GM12878 (cell line): ENCODE measurements around the gene LITAF. TPM values are rescaled to one million over a fixed set of nuclear protein-coding genes. Genes with fewer than 3 reads are reported as not detected.

ENCODE experiments used
- ATAC-seq: fragments of 200-7000 bp; cut with Tn5 transposase; 3 replicates; pipeline ENCODE4 v1.9.1; 2020; ENCODE audit warnings: mild to moderate bottlenecking, moderate library complexity
- BruUV-seq: library from RNA; stranded (reverse); fragments of 400-500 nt; replicated peaks from 2 replicates; lab custom pipeline; 2021; lab: Mats Ljungman, UMichigan
- CTCF ChIA-PET: fragments of 300-600 bp; sonication (Branson Sonifier 250); formaldehyde crosslinking; extraction: SDS; loops from one replicate; lab custom pipeline; 2021; ENCODE audit warnings: inconsistent platforms; lab: Yijun Ruan, JAX
- POLR2A ChIA-PET: fragments of 350-600 bp; formaldehyde crosslinking; extraction: SDS; loops from one replicate; lab custom pipeline; 2021; ENCODE audit warnings: inconsistent platforms; lab: Charles Lee
- RAD21 ChIA-PET: fragments of 300-600 bp; sonication (Branson Sonifier 250); formaldehyde crosslinking; loops from one replicate; lab custom pipeline; 2023; ENCODE audit warnings: antibody characterized with exemption; ENCODE audit not compliant: unreplicated experiment; lab: Charles Lee
- SMC1A ChIA-PET: fragments of 300-600 bp; sonication (Branson Sonifier 250); formaldehyde crosslinking; loops from one replicate; lab custom pipeline; 2023; ENCODE audit not compliant: unreplicated experiment, uncharacterized antibody; lab: Charles Lee
- DNase-seq: peaks from one replicate; pipeline ENCODE4 v3.0.0-alpha.2; 2011; ENCODE audit warnings: low read depth, low spot score
- FAIRE-seq: peaks from 3 replicates; lab custom pipeline; 2011; peaks lifted over from hg19 to GRCh38; lab: Jason Lieb, UNC
- H2AFZ ChIP-seq: 2 replicates; pipeline ENCODE4 v1.6.0; 2011; ENCODE audit warnings: low read depth, low read length, control low read depth; ENCODE audit not compliant: control insufficient read depth
- H3K27ac ChIP-seq: 2 replicates; pipeline ENCODE4 v1.5.1; 2011; ENCODE audit warnings: control low read depth; ENCODE audit not compliant: control insufficient read depth, insufficient read depth
- H3K27me3 ChIP-seq, 2 experiments: replicated peaks in 1 of 2; 2 replicates each; pipeline versions ENCODE4 v1.6.0 to v1.6.1; 2011; ENCODE audit warnings: low read length in 1 of 2; ENCODE audit not compliant: control insufficient read depth in 2 of 2, insufficient read depth in 2 of 2
- H3K36me3 ChIP-seq, 2 experiments: 2 replicates each; pipeline ENCODE4 v1.5.1; 2011; ENCODE audit warnings: low read length in 1 of 2; ENCODE audit not compliant: control insufficient read depth in 2 of 2, insufficient read depth in 2 of 2
- H3K4me1 ChIP-seq: 2 replicates; pipeline ENCODE4 v1.6.1; 2011; ENCODE audit warnings: mild to moderate bottlenecking, low read length, moderate library complexity, mixed read lengths; ENCODE audit not compliant: control insufficient read depth, insufficient read depth
- H3K4me2 ChIP-seq: 2 replicates; pipeline ENCODE4 v1.6.0; 2011; ENCODE audit warnings: control low read depth; ENCODE audit not compliant: control insufficient read depth, insufficient read depth
- H3K4me3 ChIP-seq: fragments of 200-600 bp; sonication (generic); 2 replicates; pipeline ENCODE4 v1.5.1; 2016
- H3K79me2 ChIP-seq: 2 replicates; pipeline ENCODE4 v1.6.0; 2011; ENCODE audit warnings: low read length; ENCODE audit not compliant: control insufficient read depth, insufficient read depth
- H3K9ac ChIP-seq: 2 replicates; pipeline ENCODE4 v1.8.0; 2011; ENCODE audit warnings: low read length, control low read depth, mixed read lengths; ENCODE audit not compliant: control insufficient read depth, insufficient read depth
- H3K9me3 ChIP-seq: replicated peaks from 3 replicates; pipeline ENCODE4 v1.5.1; 2011; ENCODE audit warnings: mild to moderate bottlenecking, low read length; ENCODE audit not compliant: control insufficient read depth, insufficient read depth
- H4K20me1 ChIP-seq: 2 replicates; pipeline ENCODE4 v1.6.0; 2011; ENCODE audit not compliant: control insufficient read depth, insufficient read depth
- E2F4 ChIP-seq: IDR thresholded peaks from 2 replicates; pipeline ENCODE4 v1.6.1; 2012; ENCODE audit warnings: low read depth, low read length, improper control_type of control experiment
- KLF5 ChIP-seq: fragments of 450-650 bp; IDR thresholded peaks from 2 replicates; pipeline ENCODE4 v1.6.1; 2014; ENCODE audit warnings: mild to moderate bottlenecking; ENCODE audit not compliant: partially characterized antibody
- POLR2A ChIP-seq: IDR thresholded peaks from 2 replicates; pipeline ENCODE4 v1.6.1; 2011; ENCODE audit warnings: low read depth, mild to moderate bottlenecking, low read length
- RELB ChIP-seq: fragments of 450-650 bp; IDR thresholded peaks from 2 replicates; pipeline ENCODE4 v1.6.1; 2017; ENCODE audit warnings: low read depth, mild to moderate bottlenecking, moderate library complexity
- ZBTB4 ChIP-seq: fragments of 450-650 bp; formaldehyde crosslinking; IDR thresholded peaks from 2 replicates; pipeline ENCODE4 v1.4.0; 2022; ENCODE audit warnings: mild to moderate bottlenecking, moderate library complexity
- WGBS: methylation state at CpG from one replicate; pipeline ENCODE4 v1.1.6; 2016; ENCODE audit warnings: low lambda C conversion rate; ENCODE audit not compliant: insufficient replicate concordance, insufficient coverage; ENCODE audit errors: missing lambda C conversion rate; 5-methylcytosine and 5-hydroxymethylcytosine counted together
- in situ Hi-C: fragments of 300-500 bp; cut with MboI; formaldehyde crosslinking; loops from 9 replicates; pipeline ENCODE4 v1.14.3; 2018; ENCODE audit warnings: mixed read lengths
- intact Hi-C: fragments of 100-400 bp; cut with micrococcal nuclease; formaldehyde crosslinking; loops from one replicate; pipeline ENCODE4 v1.14.2; 2022; ENCODE audit not compliant: unreplicated experiment
- polyA plus RNA-seq, 11 experiments: library from polyadenylated mRNA; depleted of rRNA in 4 of 11; unstranded in 6 of 11; stranded (reverse) in 5 of 11; fragments of >200 nt; fragmentation: Nextera tagmentation in 4 of 11; fragmentation: Illumina TruSeq in 1 of 11; extraction: Ambion mirVana in 4 of 11; extraction: Trizol in 1 of 11; gene quantifications; 1 replicate in 1 of 11; 2 replicates in 10 of 11; pipeline versions ENCODE4 v1.2.1 to v1.2.3, GENCODE V29; 2011 to 2016; ENCODE audit warnings: inconsistent platforms in 2 of 11, missing spikeins in 2 of 11, low read depth in 1 of 11
- total RNA-seq, 4 experiments: library from RNA; depleted of rRNA in 3 of 4; stranded (reverse); fragments of >200 nt in 3 of 4; fragmentation: Illumina TruSeq in 1 of 4; extraction: Trizol in 1 of 4; gene quantifications; 2 replicates each; pipeline versions ENCODE4 v1.2.1 to v1.2.3, GENCODE V29; 2013 to 2021
- TF ChIP-seq, protein P1 (sequence below): fragments of 450-650 bp; IDR thresholded peaks from 2 replicates; pipeline ENCODE4 v1.6.1; 2017; ENCODE audit warnings: mild to moderate bottlenecking, low read depth, inconsistent platforms; ENCODE audit not compliant: poor library complexity, severe bottlenecking

Gene LITAF
- total and polyA plus RNA-seq, 10 of the 15 experiments (the other 5 are each of a cell fraction or from before 2014, with no cell fraction given) = 99.2 to 211 (median 147) TPM

DNA sequence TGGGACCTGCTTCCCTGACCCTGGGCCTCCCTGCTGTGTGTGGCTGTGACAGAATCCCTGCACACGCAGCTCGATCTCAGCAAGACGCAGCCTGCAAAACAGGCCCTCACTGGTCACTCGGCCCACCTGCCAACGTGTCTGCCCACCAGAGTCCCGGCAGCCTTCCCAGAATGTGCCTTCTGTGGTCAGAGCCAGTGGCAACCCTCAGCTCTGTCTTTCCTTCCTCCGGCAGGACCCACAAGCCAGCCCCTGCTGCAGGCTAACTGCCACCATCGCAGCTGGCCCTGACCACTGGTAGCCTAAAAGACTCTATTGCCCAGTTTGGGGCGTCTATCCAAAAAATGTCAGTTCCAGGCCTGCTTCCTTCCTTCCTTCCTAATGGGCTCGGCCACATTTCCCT is 83.2 kb downstream of the LITAF start:
- peaks cover 7% of the 10 kb centered on the region; the same call in 1 of the 2 replicates for H3K4me1 ChIP-seq
- H2AFZ ChIP-seq = no peak overlapping the region
- DNase-seq = no peak
- intact Hi-C loops = no loop called here
- no peak overlapping the region for H3K27ac ChIP-seq
- H3K9me3 ChIP-seq = no peaks in the 10 kb centered on the region
- CTCF ChIA-PET = interaction anchor here (2.1 kb wide), 1 partner anchor 107 kb away, joined by 4 read pairs; no protein-coding TSS in a partner anchor
- RAD21 ChIA-PET = no interaction called here
- no peak for TF ChIP-seq KLF5
- no peak for TF ChIP-seq E2F4
- TF ChIP-seq RELB = no peak
- TF ChIP-seq POLR2A = no peak
- TF ChIP-seq ZBTB4 (CRISPR knock-in tag) = no peak
- TF ChIP-seq, protein P1, sequence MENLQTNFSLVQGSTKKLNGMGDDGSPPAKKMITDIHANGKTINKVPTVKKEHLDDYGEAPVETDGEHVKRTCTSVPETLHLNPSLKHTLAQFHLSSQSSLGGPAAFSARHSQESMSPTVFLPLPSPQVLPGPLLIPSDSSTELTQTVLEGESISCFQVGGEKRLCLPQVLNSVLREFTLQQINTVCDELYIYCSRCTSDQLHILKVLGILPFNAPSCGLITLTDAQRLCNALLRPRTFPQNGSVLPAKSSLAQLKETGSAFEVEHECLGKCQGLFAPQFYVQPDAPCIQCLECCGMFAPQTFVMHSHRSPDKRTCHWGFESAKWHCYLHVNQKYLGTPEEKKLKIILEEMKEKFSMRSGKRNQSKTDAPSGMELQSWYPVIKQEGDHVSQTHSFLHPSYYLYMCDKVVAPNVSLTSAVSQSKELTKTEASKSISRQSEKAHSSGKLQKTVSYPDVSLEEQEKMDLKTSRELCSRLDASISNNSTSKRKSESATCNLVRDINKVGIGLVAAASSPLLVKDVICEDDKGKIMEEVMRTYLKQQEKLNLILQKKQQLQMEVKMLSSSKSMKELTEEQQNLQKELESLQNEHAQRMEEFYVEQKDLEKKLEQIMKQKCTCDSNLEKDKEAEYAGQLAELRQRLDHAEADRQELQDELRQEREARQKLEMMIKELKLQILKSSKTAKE = no peak
- FAIRE-seq = no peak
- H4K20me1 ChIP-seq = no peaks in the 10 kb centered on the region
- H3K4me3 ChIP-seq = no peak overlapping the region
- H3K36me3 ChIP-seq = no peaks in the 10 kb centered on the region; a peak in 1 of 4 replicates
- in situ Hi-C loops = no loop called here
- H3K9ac ChIP-seq = no peak overlapping the region
- H3K4me2 ChIP-seq = no peak overlapping the region
- no peaks in the 10 kb centered on the region for H3K79me2 ChIP-seq
- WGBS = 36% methylated on average over 10 of the region's 10 CpGs
- no peak for ATAC-seq
- POLR2A ChIA-PET = no interaction called here
- SMC1A ChIA-PET = no interaction called here
- BruUV-seq = no TSS peak
- H3K27me3 ChIP-seq = no peaks in the 10 kb centered on the region; a peak in 1 of 4 replicates
